ENCODE data around the gene MYO6. TPM values are rescaled to one million over a fixed set of nuclear protein-coding genes. Genes with fewer than 3 reads are reported as not detected.

MYO6 gene
- total RNA-seq, 4 donors from 2014 or later = 22.1 to 27.7 (median 25.5) TPM

- TF ChIP-seq, protein P1, sequence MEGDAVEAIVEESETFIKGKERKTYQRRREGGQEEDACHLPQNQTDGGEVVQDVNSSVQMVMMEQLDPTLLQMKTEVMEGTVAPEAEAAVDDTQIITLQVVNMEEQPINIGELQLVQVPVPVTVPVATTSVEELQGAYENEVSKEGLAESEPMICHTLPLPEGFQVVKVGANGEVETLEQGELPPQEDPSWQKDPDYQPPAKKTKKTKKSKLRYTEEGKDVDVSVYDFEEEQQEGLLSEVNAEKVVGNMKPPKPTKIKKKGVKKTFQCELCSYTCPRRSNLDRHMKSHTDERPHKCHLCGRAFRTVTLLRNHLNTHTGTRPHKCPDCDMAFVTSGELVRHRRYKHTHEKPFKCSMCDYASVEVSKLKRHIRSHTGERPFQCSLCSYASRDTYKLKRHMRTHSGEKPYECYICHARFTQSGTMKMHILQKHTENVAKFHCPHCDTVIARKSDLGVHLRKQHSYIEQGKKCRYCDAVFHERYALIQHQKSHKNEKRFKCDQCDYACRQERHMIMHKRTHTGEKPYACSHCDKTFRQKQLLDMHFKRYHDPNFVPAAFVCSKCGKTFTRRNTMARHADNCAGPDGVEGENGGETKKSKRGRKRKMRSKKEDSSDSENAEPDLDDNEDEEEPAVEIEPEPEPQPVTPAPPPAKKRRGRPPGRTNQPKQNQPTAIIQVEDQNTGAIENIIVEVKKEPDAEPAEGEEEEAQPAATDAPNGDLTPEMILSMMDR (IDR thresholded peaks at IDR 0.05; ENCODE audit: low read depth) = no peak
These were observed 21.8 kb downstream of the MYO6 start for GRCh38 chr6:75770844-75771243.

DNA sequence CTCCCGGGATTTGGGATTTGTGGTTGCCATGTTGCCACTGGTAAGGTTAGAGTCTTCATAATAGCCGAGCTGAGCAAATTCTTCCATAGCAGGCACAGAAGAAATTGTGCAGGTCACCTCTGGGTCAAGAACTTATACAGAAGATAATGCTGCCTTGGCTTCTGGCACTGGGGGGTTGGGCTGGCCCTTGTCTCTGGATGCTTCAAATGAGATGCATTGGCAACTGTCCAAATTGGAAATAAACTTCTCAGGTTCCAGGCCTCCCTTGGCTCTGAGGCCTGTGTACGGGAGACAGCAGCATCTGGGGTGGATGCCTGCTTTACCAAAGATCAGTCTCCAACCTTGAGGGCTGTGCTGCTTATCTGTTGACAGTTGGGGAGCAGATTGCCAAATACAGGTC is 26.2 kb downstream of the MYO6 start:
- TF ChIP-seq, protein P1 (IDR thresholded peaks at IDR 0.05; ENCODE audit: low read depth) = no peak

- TF ChIP-seq, protein P1 (IDR thresholded peaks at IDR 0.05; ENCODE audit: low read depth) = no peak
These were observed 27.4 kb downstream of the MYO6 start for GRCh38 chr6:75776461-75776860.

GRCh38 chr6:75778757-75779156 is 29.7 kb downstream of the MYO6 start:
- TF ChIP-seq, protein P1 (IDR thresholded peaks at IDR 0.05; ENCODE audit: low read depth) = no peak

- TF ChIP-seq, protein P1 (IDR thresholded peaks at IDR 0.05; ENCODE audit: low read depth) = no peak
These were observed 37.1 kb downstream of the MYO6 start for GRCh38 chr6:75786152-75786551.

DNA sequence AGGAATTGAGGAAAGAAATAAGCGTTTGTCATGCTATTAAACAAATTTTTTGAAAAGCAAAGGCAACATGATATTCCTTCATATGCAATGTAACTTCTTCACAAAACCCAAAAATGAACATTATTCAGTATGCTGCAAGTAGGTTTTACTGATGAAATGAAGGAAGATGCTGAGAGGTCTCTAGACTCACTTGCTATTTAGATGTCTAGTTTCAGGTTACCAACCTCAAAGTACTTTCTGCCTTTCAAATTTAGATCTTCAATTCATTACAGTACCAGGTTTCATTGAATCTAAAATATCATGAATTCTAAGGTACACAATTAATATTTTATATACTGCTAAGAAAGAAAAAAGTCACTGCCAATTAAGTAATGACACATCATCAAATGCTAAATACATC is 39.9 kb downstream of the MYO6 start:
- TF ChIP-seq, protein P1 (IDR thresholded peaks at IDR 0.05; ENCODE audit: low read depth) = no peak

- TF ChIP-seq, protein P1 (IDR thresholded peaks at IDR 0.05; ENCODE audit: low read depth) = no peak
These were observed 42.8 kb downstream of the MYO6 start for GRCh38 chr6:75791881-75792280.

All from subcutaneous adipose tissue (tissue), 4 donors.